Astrocyte (in vitro differentiated cells and primary cell): ENCODE data around the gene GPR68. TPM values are rescaled to one million over a fixed set of nuclear protein-coding genes. Genes with fewer than 3 reads are reported as not detected.

ENCODE experiments used
- DNase-seq: peaks from one replicate; pipeline ENCODE4 v3.0.0-alpha.2; 2010; ENCODE audit warnings: low read depth
- FAIRE-seq: peaks from 2 replicates; lab custom pipeline; 2011; peaks lifted over from hg19 to GRCh38; lab: Jason Lieb, UNC
- H2AFZ ChIP-seq: 2 replicates; pipeline ENCODE4 v1.6.0; 2012; ENCODE audit warnings: low read depth, low read length, inconsistent platforms
- H3K27ac ChIP-seq: 2 replicates; pipeline ENCODE4 v1.5.1; 2011; ENCODE audit warnings: low read depth, low read length, inconsistent platforms
- H3K27me3 ChIP-seq: 2 replicates; pipeline ENCODE4 v1.6.0; 2011; ENCODE audit warnings: low read length, inconsistent platforms; ENCODE audit not compliant: insufficient read depth
- H3K36me3 ChIP-seq: 2 replicates; pipeline ENCODE4 v1.5.1; 2011; ENCODE audit warnings: low read length, inconsistent platforms; ENCODE audit not compliant: insufficient read depth
- H3K4me1 ChIP-seq: 2 replicates; pipeline ENCODE4 v1.5.1; 2011; ENCODE audit warnings: low read length, inconsistent platforms; ENCODE audit not compliant: insufficient read depth
- H3K4me2 ChIP-seq: 2 replicates; pipeline ENCODE4 v1.6.0; 2012; ENCODE audit warnings: low read length, inconsistent platforms
- H3K4me3 ChIP-seq: 2 replicates; pipeline ENCODE4 v1.5.1; 2011; ENCODE audit warnings: low read depth, mild to moderate bottlenecking, low read length, inconsistent platforms; ENCODE audit not compliant: insufficient read depth
- H3K79me2 ChIP-seq: 2 replicates; pipeline ENCODE4 v1.6.0; 2012; ENCODE audit warnings: mild to moderate bottlenecking, low read length, inconsistent platforms; ENCODE audit not compliant: insufficient read depth
- H3K9ac ChIP-seq: 2 replicates; pipeline ENCODE4 v1.6.0; 2012; ENCODE audit warnings: mild to moderate bottlenecking, low read length, inconsistent platforms
- H3K9me3 ChIP-seq: 2 replicates; pipeline ENCODE4 v1.5.1; 2012; ENCODE audit warnings: low read depth, mild to moderate bottlenecking, low read length, inconsistent platforms; ENCODE audit not compliant: insufficient read depth
- H4K20me1 ChIP-seq: 2 replicates; pipeline ENCODE4 v1.6.0; 2012; ENCODE audit warnings: low read length, inconsistent platforms; ENCODE audit not compliant: insufficient read depth
- H3K27ac Mint-ChIP-seq: one replicate; pipeline ENCODE4 v1.8.0; 2021; ENCODE audit warnings: mild to moderate bottlenecking, mixed read lengths; ENCODE audit not compliant: unreplicated experiment
- H3K27me3 Mint-ChIP-seq: one replicate; pipeline ENCODE4 v1.8.0; 2021; ENCODE audit warnings: low read depth, mixed read lengths; ENCODE audit not compliant: unreplicated experiment
- H3K36me3 Mint-ChIP-seq: one replicate; pipeline ENCODE4 v1.8.0; 2021; ENCODE audit warnings: low read depth, mixed read lengths; ENCODE audit not compliant: unreplicated experiment
- H3K4me1 Mint-ChIP-seq: one replicate; pipeline ENCODE4 v1.8.0; 2021; ENCODE audit warnings: low read depth, mixed read lengths; ENCODE audit not compliant: unreplicated experiment
- H3K4me3 Mint-ChIP-seq: one replicate; pipeline ENCODE4 v1.8.0; 2021; ENCODE audit warnings: mild to moderate bottlenecking, moderate library complexity, mixed read lengths; ENCODE audit not compliant: unreplicated experiment
- H3K9me3 Mint-ChIP-seq: one replicate; pipeline ENCODE4 v1.8.0; 2021; ENCODE audit warnings: mild to moderate bottlenecking, mixed read lengths; ENCODE audit not compliant: unreplicated experiment
- EZH2 ChIP-seq: IDR thresholded peaks from 2 replicates; pipeline ENCODE4 v1.6.1; 2012; ENCODE audit warnings: mild to moderate bottlenecking, low read length, inconsistent platforms; ENCODE audit not compliant: insufficient read depth
- total RNA-seq: library from RNA; stranded (reverse); gene quantifications from 2 replicates; pipeline ENCODE4 v1.2.1, GENCODE V29; 2021
- TF ChIP-seq, protein P1 (sequence below): IDR thresholded peaks from 2 replicates; pipeline ENCODE4 v1.5.1; 2011; ENCODE audit warnings: low read depth, mild to moderate bottlenecking, inconsistent platforms, low read length, moderate library complexity; ENCODE audit not compliant: insufficient read depth

GPR68 gene
- total RNA-seq, 1 donor from 2014 or later, result 0.50 TPM

- FAIRE-seq, result no peak
- Histone ChIP-seq H2AFZ (peak overlapping the region; percentile 65), H3K4me3 (peak overlapping the region; percentile 57), H3K4me2 (peak overlapping the region; percentile 87), H3K36me3 (no peaks in the 10 kb centered on the region), H3K9me3 (no peaks in the 10 kb centered on the region), H3K79me2 (no peaks in the 10 kb centered on the region), H4K20me1 (no peaks in the 10 kb centered on the region), H3K27me3 (peaks cover 15% of the 10 kb centered on the region), H3K27ac (no peak overlapping the region), H3K9ac (peak overlapping the region; percentile 55), H3K4me1 (peaks cover 10% of the 10 kb centered on the region)
- H3K36me3 Mint-ChIP-seq, result no peaks in the 10 kb centered on the region
- H3K4me1 Mint-ChIP-seq, result peaks cover 27% of the 10 kb centered on the region
- peak overlapping the region; percentile 77 for H3K4me3 Mint-ChIP-seq
- H3K27me3 Mint-ChIP-seq, result peaks cover 8% of the 10 kb centered on the region
- H3K27ac Mint-ChIP-seq, result no peak overlapping the region
- TF ChIP-seq EZH2, result no peak
- TF ChIP-seq, protein P1, sequence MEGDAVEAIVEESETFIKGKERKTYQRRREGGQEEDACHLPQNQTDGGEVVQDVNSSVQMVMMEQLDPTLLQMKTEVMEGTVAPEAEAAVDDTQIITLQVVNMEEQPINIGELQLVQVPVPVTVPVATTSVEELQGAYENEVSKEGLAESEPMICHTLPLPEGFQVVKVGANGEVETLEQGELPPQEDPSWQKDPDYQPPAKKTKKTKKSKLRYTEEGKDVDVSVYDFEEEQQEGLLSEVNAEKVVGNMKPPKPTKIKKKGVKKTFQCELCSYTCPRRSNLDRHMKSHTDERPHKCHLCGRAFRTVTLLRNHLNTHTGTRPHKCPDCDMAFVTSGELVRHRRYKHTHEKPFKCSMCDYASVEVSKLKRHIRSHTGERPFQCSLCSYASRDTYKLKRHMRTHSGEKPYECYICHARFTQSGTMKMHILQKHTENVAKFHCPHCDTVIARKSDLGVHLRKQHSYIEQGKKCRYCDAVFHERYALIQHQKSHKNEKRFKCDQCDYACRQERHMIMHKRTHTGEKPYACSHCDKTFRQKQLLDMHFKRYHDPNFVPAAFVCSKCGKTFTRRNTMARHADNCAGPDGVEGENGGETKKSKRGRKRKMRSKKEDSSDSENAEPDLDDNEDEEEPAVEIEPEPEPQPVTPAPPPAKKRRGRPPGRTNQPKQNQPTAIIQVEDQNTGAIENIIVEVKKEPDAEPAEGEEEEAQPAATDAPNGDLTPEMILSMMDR, result no peak
- DNase-seq, result no peak
- no peaks in the 10 kb centered on the region for H3K9me3 Mint-ChIP-seq
Observed at GRCh38 chr14:91253795-91254323, 9.4 kb upstream of the GPR68 start.

GRCh38 chr14:91252871-91253794, 8.6 kb upstream of the GPR68 start:
- Histone ChIP-seq H4K20me1 (no peaks in the 10 kb centered on the region), H3K4me3 (peak overlapping the region; percentile 57), H3K27me3 (peaks cover 15% of the 10 kb centered on the region), H3K4me2 (peak overlapping the region; percentile 87), H3K9ac (peak overlapping the region; percentile 55), H3K36me3 (no peaks in the 10 kb centered on the region), H3K9me3 (no peaks in the 10 kb centered on the region), H2AFZ (peak overlapping the region; percentile 69), H3K79me2 (no peaks in the 10 kb centered on the region), H3K4me1 (peaks cover 10% of the 10 kb centered on the region), H3K27ac (no peak overlapping the region)
- Mint-ChIP-seq H3K9me3 (no peaks in the 10 kb centered on the region), H3K4me3 (no peak overlapping the region), H3K27me3 (peaks cover 8% of the 10 kb centered on the region), H3K27ac (peak overlapping the region; percentile 34), H3K36me3 (no peaks in the 10 kb centered on the region), H3K4me1 (peaks cover 27% of the 10 kb centered on the region)
- TF ChIP-seq EZH2, result no peak
- DNase-seq (no peak), FAIRE-seq (no peak)

- FAIRE-seq, result no peak
- no peak overlapping the region for H2AFZ ChIP-seq
Observed at GRCh38 chr14:91250912-91251311, 6.4 kb upstream of the GPR68 start.

More at GRCh38 chr14:91250912-91251311, 6.4 kb upstream of the GPR68 start:
- H3K36me3 ChIP-seq, result no peaks in the 10 kb centered on the region
- Mint-ChIP-seq H3K27ac (no peak overlapping the region), H3K27me3 (peaks cover 7% of the 10 kb centered on the region), H3K9me3 (peaks cover 5% of the 10 kb centered on the region), H3K36me3 (no peaks in the 10 kb centered on the region), H3K4me1 (peaks cover 13% of the 10 kb centered on the region), H3K4me3 (no peak overlapping the region)
- peaks cover 6% of the 10 kb centered on the region for H3K27me3 ChIP-seq
- H3K9ac ChIP-seq, result no peak overlapping the region
- no peak overlapping the region for H3K27ac ChIP-seq
- TF ChIP-seq EZH2, result no peak
- TF ChIP-seq, protein P1, result no peak
- no peak overlapping the region for H3K4me2 ChIP-seq
- H3K4me1 ChIP-seq, result peaks cover 10% of the 10 kb centered on the region
- H4K20me1 ChIP-seq, result no peaks in the 10 kb centered on the region
- no peaks in the 10 kb centered on the region for H3K79me2 ChIP-seq
- no peaks in the 10 kb centered on the region for H3K9me3 ChIP-seq
- no peak for DNase-seq
- H3K4me3 ChIP-seq, result no peak overlapping the region
